H1 (cell line): ENCODE results near the gene PLGRKT.

ENCODE experiments used
- EGR1 ChIP-seq: IDR thresholded peaks from 2 replicates; pipeline ENCODE4 v1.6.1; 2011; ENCODE audit warnings: low read depth, low read length, borderline replicate concordance
- FOSL1 ChIP-seq: IDR thresholded peaks from 2 replicates; pipeline ENCODE4 v1.6.1; 2011; ENCODE audit warnings: mild to moderate bottlenecking, low read depth, low read length, moderate library complexity; ENCODE audit not compliant: insufficient read depth
- POLR2A ChIP-seq, 2 experiments: IDR thresholded peaks; 1 replicate in 1 of 2; 2 replicates in 1 of 2; pipeline ENCODE4 v1.6.1; 2011; ENCODE audit warnings: low read depth in 2 of 2, low read length in 2 of 2, mild to moderate bottlenecking in 2 of 2; ENCODE audit errors: control extremely low read depth in 1 of 2
- POLR2AphosphoS5 ChIP-seq: IDR thresholded peaks from 2 replicates; pipeline ENCODE4 v1.6.1; 2011; ENCODE audit warnings: low read depth, low read length
- RNF2 ChIP-seq: fragments of 200-900, 300-1000 bp; sonication (generic); IDR thresholded peaks from 2 replicates; pipeline ENCODE4 v1.7.1; 2016; ENCODE audit warnings: borderline replicate concordance, low read depth, mild to moderate bottlenecking, antibody characterized with exemption, low read length; ENCODE audit not compliant: poor library complexity, severe bottlenecking; ENCODE audit errors: missing control alignments

DNA sequence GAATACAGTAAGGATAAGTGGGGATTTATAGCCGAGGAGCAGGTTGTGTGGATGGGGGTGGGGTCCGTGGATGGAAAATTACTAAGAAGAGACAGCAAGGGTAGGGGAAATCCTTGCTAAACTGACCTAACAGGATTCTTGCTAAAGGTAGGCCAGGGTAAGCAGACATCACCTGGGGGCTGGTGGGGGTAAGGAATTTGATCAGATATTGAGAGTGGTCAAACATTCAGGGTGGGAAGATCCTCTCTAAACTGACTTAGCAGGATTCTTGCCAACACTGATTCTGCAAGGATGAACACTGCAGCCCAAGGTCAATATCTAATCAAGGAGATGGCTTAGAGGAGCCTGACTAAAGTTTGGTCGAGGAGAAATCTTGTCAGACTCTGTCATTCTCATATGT is 2.7 kb upstream of the PLGRKT start:
- TF ChIP-seq POLR2A (IDR thresholded peaks at IDR 0.05; ENCODE audit: control extremely low read depth in 1 of 2, low read depth in 2 of 2, low read length in 2 of 2) = no peak
- TF ChIP-seq FOSL1 = no peak
- TF ChIP-seq RNF2 = no peak
- no peak for TF ChIP-seq POLR2AphosphoS5
- no peak for TF ChIP-seq EGR1
